HepG2 (cell line): ENCODE results near the gene CDC37L1.

ENCODE experiments used
- CHD2 ChIP-seq: IDR thresholded peaks from 2 replicates; pipeline ENCODE4 v1.6.1; 2011; ENCODE audit warnings: low read depth, low read length, improper control_type of control experiment
- EED ChIP-seq: sonication (generic); formaldehyde crosslinking; IDR thresholded peaks from 2 replicates; pipeline ENCODE4 v1.5.0; 2020; ENCODE audit warnings: mild to moderate bottlenecking, missing genetic modification reagents
- PHF20 ChIP-seq: sonication (generic); formaldehyde crosslinking; IDR thresholded peaks from 2 replicates; pipeline ENCODE4 v1.5.0; 2020; ENCODE audit warnings: mild to moderate bottlenecking, missing genetic modification reagents
- RBM22 ChIP-seq: fragments of 200-400 bp; formaldehyde crosslinking; optimal IDR thresholded peaks from 2 replicates; pipeline ENCODE3; 2017; ENCODE audit warnings: mild to moderate bottlenecking, low read length, moderate library complexity
- RXRB ChIP-seq: IDR thresholded peaks from 2 replicates; pipeline ENCODE4 v1.6.1; 2016; ENCODE audit warnings: borderline replicate concordance, missing genetic modification reagents, missing compliant biosample characterization
- SETDB1 ChIP-seq: sonication (generic); formaldehyde crosslinking; IDR thresholded peaks from 2 replicates; pipeline ENCODE4 v1.5.1; 2020; ENCODE audit warnings: missing genetic modification reagents, mild to moderate bottlenecking, borderline replicate concordance
- SSRP1 ChIP-seq: IDR thresholded peaks from 2 replicates; pipeline ENCODE4 v1.6.1; 2016; ENCODE audit warnings: control low read depth
- TBX2 ChIP-seq: sonication (generic); formaldehyde crosslinking; IDR thresholded peaks from 2 replicates; pipeline ENCODE4 v1.5.0; 2020; ENCODE audit warnings: missing genetic modification reagents, mild to moderate bottlenecking, borderline replicate concordance
- TF ChIP-seq, protein P1 (sequence below): sonication (generic); formaldehyde crosslinking; IDR thresholded peaks from 2 replicates; pipeline ENCODE4 v1.4.0; 2020; ENCODE audit warnings: mild to moderate bottlenecking, missing genetic modification reagents

DNA sequence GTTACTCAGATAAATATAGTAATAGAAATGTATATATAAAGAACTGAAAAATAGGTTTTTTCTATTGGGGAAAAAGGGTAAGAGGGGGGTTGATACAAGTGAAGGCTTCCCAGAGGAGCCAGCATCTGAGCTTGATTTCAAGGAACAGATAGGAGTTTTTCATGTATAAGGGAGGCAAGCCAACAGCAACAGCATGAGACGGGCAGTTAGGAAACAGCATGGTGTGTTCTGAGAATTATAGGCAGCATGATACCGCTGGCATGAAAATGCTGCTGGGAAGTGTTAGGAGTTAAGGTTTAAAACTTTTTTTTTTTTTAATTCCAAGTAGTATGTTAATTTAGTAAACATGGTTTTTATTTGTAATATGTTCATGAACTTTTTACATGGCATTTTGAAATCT lies 9.7 kb downstream of the CDC37L1 start:
- TF ChIP-seq RXRB (CRISPR knock-in tag) (no peak), SSRP1 (CRISPR knock-in tag) (no peak), SETDB1 (CRISPR knock-in tag) (no peak), EED (CRISPR knock-in tag) (no peak), RBM22 (no peak), CHD2 (no peak), TBX2 (CRISPR knock-in tag) (no peak), PHF20 (no peak)
- TF ChIP-seq, protein P1, sequence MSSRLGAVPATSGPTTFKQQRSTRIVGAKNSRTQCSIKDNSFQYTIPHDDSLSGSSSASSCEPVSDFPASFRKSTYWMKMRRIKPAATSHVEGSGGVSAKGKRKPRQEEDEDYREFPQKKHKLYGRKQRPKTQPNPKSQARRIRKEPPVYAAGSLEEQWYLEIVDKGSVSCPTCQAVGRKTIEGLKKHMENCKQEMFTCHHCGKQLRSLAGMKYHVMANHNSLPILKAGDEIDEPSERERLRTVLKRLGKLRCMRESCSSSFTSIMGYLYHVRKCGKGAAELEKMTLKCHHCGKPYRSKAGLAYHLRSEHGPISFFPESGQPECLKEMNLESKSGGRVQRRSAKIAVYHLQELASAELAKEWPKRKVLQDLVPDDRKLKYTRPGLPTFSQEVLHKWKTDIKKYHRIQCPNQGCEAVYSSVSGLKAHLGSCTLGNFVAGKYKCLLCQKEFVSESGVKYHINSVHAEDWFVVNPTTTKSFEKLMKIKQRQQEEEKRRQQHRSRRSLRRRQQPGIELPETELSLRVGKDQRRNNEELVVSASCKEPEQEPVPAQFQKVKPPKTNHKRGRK (CRISPR knock-in tag) = no peak
